ENCODE data around the gene TBL1XR1.
A peak's percentile ranks its signal among the peaks of the same experiment; 100 is the strongest.

The TBL1XR1 gene

DNA sequence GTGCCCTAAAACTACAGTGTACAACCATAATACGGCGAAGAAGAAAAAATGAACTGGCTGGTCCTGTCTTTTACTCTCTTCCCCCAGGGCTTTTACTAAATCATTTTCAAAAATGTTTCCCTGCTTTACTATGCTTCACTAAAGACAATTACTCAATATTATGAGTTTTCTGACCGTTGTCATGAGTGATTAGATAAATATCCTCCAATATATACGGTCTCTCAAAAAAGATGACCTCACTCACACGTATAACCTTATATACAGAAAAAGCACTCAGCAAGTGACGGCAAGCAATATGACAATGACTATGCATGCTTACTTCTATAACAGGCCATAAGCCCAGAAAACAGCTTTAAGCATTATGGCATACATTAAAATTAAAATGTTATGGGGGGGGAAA is 60.5 kb downstream of the TBL1XR1 start:
- Histone ChIP-seq H3K27me3 (replicated peaks; ENCODE audit: control insufficient read depth, insufficient read depth, low read length) (no peaks in the 10 kb centered on the region), H3K4me1 (ENCODE audit: control insufficient read depth, insufficient read depth, low read length) (peaks cover 16% of the 10 kb centered on the region), H3K4me3 (ENCODE audit: low read length) (no peak overlapping the region), H3K9ac (ENCODE audit: low read length) (no peak overlapping the region), H3K36me3 (ENCODE audit: control insufficient read depth, insufficient read depth, low read length, severe bottlenecking) (peaks cover 5% of the 10 kb centered on the region), H3K9me3 (ENCODE audit: control insufficient read depth, low read length) (no peaks in the 10 kb centered on the region)
- no peak for DNase-seq (ENCODE audit: low read depth)

DNA sequence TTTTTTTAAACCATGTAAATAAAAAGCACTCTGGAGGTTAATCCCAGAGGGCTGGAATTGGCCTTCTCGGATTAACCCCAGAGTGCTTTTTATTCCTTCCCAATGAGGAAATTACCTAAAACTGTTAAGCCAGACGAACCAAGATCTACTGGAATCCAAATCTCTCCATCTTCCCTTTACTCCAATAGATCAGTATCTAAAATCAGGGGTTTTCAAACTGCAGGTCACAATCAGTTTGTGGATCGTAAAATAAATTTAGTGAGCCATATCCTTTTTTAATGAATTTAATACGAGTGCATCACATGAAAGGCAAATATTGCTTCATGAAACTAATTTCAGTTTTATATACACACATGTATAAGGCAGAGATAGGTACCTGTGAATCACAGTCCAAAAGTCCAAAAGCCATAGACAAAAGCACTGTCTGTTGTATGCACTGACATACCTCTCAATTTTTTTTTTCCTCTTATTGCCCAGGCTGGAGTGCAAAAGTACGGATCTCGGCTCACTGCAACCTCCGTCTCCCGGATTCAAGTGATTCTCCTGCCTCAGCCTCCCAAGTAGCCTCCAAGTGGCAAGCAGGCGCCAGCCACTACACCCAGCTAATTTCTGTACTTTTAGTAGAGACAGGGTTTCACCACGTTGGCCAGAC is 61.3 kb downstream of the TBL1XR1 start:
- H3K27me3 ChIP-seq (replicated peaks; ENCODE audit: control insufficient read depth, insufficient read depth, low read length): no peaks in the 10 kb centered on the region
- peaks cover 5% of the 10 kb centered on the region for H3K36me3 ChIP-seq (ENCODE audit: control insufficient read depth, insufficient read depth, low read length, severe bottlenecking)
- DNase-seq (ENCODE audit: low read depth): no peak

GRCh38 chr3:177134816-177135210 is 62.5 kb downstream of the TBL1XR1 start:
- H3K36me3 ChIP-seq (ENCODE audit: control insufficient read depth, insufficient read depth, low read length, severe bottlenecking): peaks cover 5% of the 10 kb centered on the region
- DNase-seq (ENCODE audit: low read depth): no peak
- no peaks in the 10 kb centered on the region for H3K27me3 ChIP-seq (replicated peaks; ENCODE audit: control insufficient read depth, insufficient read depth, low read length)
- no peak overlapping the region for H3K9ac ChIP-seq (ENCODE audit: low read length)
- no peaks in the 10 kb centered on the region for H3K9me3 ChIP-seq (ENCODE audit: control insufficient read depth, low read length)
- no peak overlapping the region for H3K4me3 ChIP-seq (ENCODE audit: low read length)
- H3K4me1 ChIP-seq (ENCODE audit: control insufficient read depth, insufficient read depth, low read length): peaks cover 12% of the 10 kb centered on the region

More for the DNA sequence above, 61.3 kb downstream of the TBL1XR1 start:
- no peak overlapping the region for H3K9ac ChIP-seq (ENCODE audit: low read length)
- H3K4me1 ChIP-seq (ENCODE audit: control insufficient read depth, insufficient read depth, low read length): peaks cover 12% of the 10 kb centered on the region
- no peaks in the 10 kb centered on the region for H3K9me3 ChIP-seq (ENCODE audit: control insufficient read depth, low read length)
- H3K4me3 ChIP-seq (ENCODE audit: low read length): no peak overlapping the region

DNA sequence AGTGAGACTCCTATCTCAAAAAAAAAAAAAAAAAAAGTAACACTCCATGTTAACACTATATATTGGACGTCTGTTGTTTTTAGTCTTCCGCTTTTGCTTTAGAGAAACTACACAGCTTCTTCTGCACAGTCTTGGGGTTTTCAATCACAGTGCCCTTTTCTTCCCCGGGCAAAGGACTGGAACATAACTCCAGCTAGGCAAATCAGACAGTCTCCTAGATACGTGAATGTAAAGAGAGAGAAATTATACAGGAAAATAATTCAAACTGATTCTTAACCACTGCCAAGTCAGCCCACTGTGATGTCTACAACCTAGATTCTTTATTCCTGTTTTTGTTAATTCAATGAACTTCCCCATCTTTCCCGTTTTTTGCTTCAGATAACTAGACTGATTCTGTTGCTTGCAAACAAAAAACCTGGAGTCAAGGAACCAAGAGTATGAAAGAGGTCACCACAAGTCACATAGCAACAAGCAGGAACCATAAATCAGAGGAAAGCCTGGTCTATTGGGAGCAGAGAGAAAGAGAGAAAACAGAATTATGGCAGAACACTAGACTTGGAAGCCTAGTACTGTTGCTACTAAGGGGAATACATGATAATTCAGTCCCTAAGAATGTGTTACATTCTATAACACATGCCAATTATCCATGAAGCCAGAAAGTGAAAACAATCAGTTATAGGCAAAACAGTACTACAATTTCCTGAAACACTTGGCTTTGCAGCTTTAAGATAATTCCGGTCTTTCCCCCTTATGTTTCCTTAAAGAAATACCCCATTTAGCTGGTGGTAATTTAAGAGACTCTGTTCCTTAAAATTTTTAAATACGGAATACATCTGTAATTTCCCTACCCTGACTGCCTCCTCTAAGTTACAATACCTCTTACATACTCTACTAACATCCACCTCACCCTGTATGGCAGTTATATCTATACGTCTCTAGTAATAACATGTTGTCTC is 63.1 kb downstream of the TBL1XR1 start:
- Histone ChIP-seq H3K36me3 (ENCODE audit: control insufficient read depth, insufficient read depth, low read length, severe bottlenecking) (peaks cover 5% of the 10 kb centered on the region), H3K9ac (ENCODE audit: low read length) (no peak overlapping the region), H3K4me1 (ENCODE audit: control insufficient read depth, insufficient read depth, low read length) (peaks cover 12% of the 10 kb centered on the region), H3K27me3 (replicated peaks; ENCODE audit: control insufficient read depth, insufficient read depth, low read length) (no peaks in the 10 kb centered on the region), H3K4me3 (ENCODE audit: low read length) (no peak overlapping the region), H3K9me3 (ENCODE audit: control insufficient read depth, low read length) (no peaks in the 10 kb centered on the region)
- no peak for DNase-seq (ENCODE audit: low read depth)

DNA sequence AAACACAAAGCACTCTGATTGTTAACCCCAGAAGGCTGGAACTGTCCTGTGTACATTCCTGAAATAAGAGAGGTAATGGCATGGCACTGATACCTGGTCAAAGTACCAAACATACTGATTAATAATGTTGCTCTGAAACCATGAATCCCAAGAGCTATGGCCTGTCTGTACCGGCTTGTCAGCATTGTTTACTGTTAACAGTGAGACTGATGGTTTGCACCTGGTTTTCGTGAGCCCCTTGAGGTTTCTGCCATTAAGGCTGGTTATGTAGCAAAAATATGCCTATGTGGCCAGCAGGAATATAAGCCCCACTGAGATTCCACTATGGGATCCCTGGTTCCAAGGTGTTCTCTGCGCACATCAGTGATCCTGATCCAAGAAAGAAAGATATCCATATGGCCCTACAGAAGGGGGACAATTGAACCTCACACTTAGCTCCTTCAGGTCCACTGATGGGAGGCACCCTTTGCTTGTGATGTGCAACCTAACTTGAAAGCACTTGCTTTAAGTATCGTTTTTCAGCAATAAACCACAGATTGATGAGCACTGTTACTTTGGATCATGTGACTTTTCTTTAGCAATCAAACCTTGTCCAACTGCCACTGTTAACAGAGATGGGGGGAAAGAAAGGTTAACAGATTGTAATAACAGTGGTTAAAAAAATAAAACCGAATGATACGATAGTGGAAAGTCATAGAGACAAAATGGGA is 65.2 kb downstream of the TBL1XR1 start:
- Histone ChIP-seq H3K27me3 (replicated peaks; ENCODE audit: control insufficient read depth, insufficient read depth, low read length) (no peaks in the 10 kb centered on the region), H3K9me3 (ENCODE audit: control insufficient read depth, low read length) (no peaks in the 10 kb centered on the region), H3K4me3 (ENCODE audit: low read length) (no peak overlapping the region), H3K9ac (ENCODE audit: low read length) (no peak overlapping the region), H3K36me3 (ENCODE audit: control insufficient read depth, insufficient read depth, low read length, severe bottlenecking) (peaks cover 20% of the 10 kb centered on the region), H3K4me1 (ENCODE audit: control insufficient read depth, insufficient read depth, low read length) (peaks cover 12% of the 10 kb centered on the region)
- DNase-seq (ENCODE audit: low read depth): no peak

GRCh38 chr3:177127008-177127407 is 70.3 kb downstream of the TBL1XR1 start:
- no peak overlapping the region for H3K4me3 ChIP-seq (ENCODE audit: low read length)
- DNase-seq (ENCODE audit: low read depth): no peak
- no peaks in the 10 kb centered on the region for H3K27me3 ChIP-seq (replicated peaks; ENCODE audit: control insufficient read depth, insufficient read depth, low read length)
- peaks cover 22% of the 10 kb centered on the region for H3K4me1 ChIP-seq (ENCODE audit: control insufficient read depth, insufficient read depth, low read length)
- H3K9me3 ChIP-seq (ENCODE audit: control insufficient read depth, low read length): peaks cover 5% of the 10 kb centered on the region
- H3K9ac ChIP-seq (ENCODE audit: low read length): no peak overlapping the region
- peaks cover 17% of the 10 kb centered on the region for H3K36me3 ChIP-seq (ENCODE audit: control insufficient read depth, insufficient read depth, low read length, severe bottlenecking)

- Histone ChIP-seq H3K36me3 (ENCODE audit: control insufficient read depth, insufficient read depth, low read length, severe bottlenecking) (peaks cover 15% of the 10 kb centered on the region), H3K4me3 (ENCODE audit: low read length) (no peak overlapping the region), H3K9ac (ENCODE audit: low read length) (no peak overlapping the region), H3K9me3 (ENCODE audit: control insufficient read depth, low read length) (peaks cover 5% of the 10 kb centered on the region), H3K27me3 (replicated peaks; ENCODE audit: control insufficient read depth, insufficient read depth, low read length) (no peaks in the 10 kb centered on the region), H3K4me1 (ENCODE audit: control insufficient read depth, insufficient read depth, low read length) (peaks cover 22% of the 10 kb centered on the region)
- peak; percentile 49 for DNase-seq (ENCODE audit: low read depth)
These were observed 71.1 kb downstream of the TBL1XR1 start for GRCh38 chr3:177126015-177126773.

- peaks cover 22% of the 10 kb centered on the region for H3K4me1 ChIP-seq (ENCODE audit: control insufficient read depth, insufficient read depth, low read length)
- DNase-seq (ENCODE audit: low read depth): peak; percentile 55
- peaks cover 5% of the 10 kb centered on the region for H3K9me3 ChIP-seq (ENCODE audit: control insufficient read depth, low read length)
- H3K9ac ChIP-seq (ENCODE audit: low read length): no peak overlapping the region
- H3K4me3 ChIP-seq (ENCODE audit: low read length): no peak overlapping the region
- no peaks in the 10 kb centered on the region for H3K27me3 ChIP-seq (replicated peaks; ENCODE audit: control insufficient read depth, insufficient read depth, low read length)
- H3K36me3 ChIP-seq (ENCODE audit: control insufficient read depth, insufficient read depth, low read length, severe bottlenecking): peaks cover 15% of the 10 kb centered on the region
These were observed 72.4 kb downstream of the TBL1XR1 start for GRCh38 chr3:177124882-177125281.

GRCh38 chr3:177123822-177124221 is 73.5 kb downstream of the TBL1XR1 start:
- no peak for DNase-seq (ENCODE audit: low read depth)
- no peak overlapping the region for H3K9ac ChIP-seq (ENCODE audit: low read length)
- H3K4me3 ChIP-seq (ENCODE audit: low read length): no peak overlapping the region
- peaks cover 22% of the 10 kb centered on the region for H3K4me1 ChIP-seq (ENCODE audit: control insufficient read depth, insufficient read depth, low read length)
- peaks cover 12% of the 10 kb centered on the region for H3K36me3 ChIP-seq (ENCODE audit: control insufficient read depth, insufficient read depth, low read length, severe bottlenecking)
- H3K27me3 ChIP-seq (replicated peaks; ENCODE audit: control insufficient read depth, insufficient read depth, low read length): no peaks in the 10 kb centered on the region
- peaks cover 5% of the 10 kb centered on the region for H3K9me3 ChIP-seq (ENCODE audit: control insufficient read depth, low read length)

- H3K9ac ChIP-seq (ENCODE audit: low read length): no peak overlapping the region
- peaks cover 22% of the 10 kb centered on the region for H3K4me1 ChIP-seq (ENCODE audit: control insufficient read depth, insufficient read depth, low read length)
- DNase-seq (ENCODE audit: low read depth): peak; percentile 28
- no peaks in the 10 kb centered on the region for H3K27me3 ChIP-seq (replicated peaks; ENCODE audit: control insufficient read depth, insufficient read depth, low read length)
- H3K9me3 ChIP-seq (ENCODE audit: control insufficient read depth, low read length): peaks cover 5% of the 10 kb centered on the region
- no peak overlapping the region for H3K4me3 ChIP-seq (ENCODE audit: low read length)
- peaks cover under 1% of the 10 kb centered on the region for H3K36me3 ChIP-seq (ENCODE audit: control insufficient read depth, insufficient read depth, low read length, severe bottlenecking)
These were observed 75.0 kb downstream of the TBL1XR1 start for GRCh38 chr3:177122183-177122856.

All from adipocyte (in vitro differentiated cells).